Measurements from ENCODE around the gene PFKFB3. TPM values are rescaled to one million over a fixed set of nuclear protein-coding genes. Genes with fewer than 3 reads are reported as not detected.

The PFKFB3 gene
- total and polyA plus RNA-seq, 9 of the 15 experiments (the other 6 are each of a cell fraction or from before 2014, with no cell fraction given), result 0.46 to 21.6 (median 7.8) TPM

DNA sequence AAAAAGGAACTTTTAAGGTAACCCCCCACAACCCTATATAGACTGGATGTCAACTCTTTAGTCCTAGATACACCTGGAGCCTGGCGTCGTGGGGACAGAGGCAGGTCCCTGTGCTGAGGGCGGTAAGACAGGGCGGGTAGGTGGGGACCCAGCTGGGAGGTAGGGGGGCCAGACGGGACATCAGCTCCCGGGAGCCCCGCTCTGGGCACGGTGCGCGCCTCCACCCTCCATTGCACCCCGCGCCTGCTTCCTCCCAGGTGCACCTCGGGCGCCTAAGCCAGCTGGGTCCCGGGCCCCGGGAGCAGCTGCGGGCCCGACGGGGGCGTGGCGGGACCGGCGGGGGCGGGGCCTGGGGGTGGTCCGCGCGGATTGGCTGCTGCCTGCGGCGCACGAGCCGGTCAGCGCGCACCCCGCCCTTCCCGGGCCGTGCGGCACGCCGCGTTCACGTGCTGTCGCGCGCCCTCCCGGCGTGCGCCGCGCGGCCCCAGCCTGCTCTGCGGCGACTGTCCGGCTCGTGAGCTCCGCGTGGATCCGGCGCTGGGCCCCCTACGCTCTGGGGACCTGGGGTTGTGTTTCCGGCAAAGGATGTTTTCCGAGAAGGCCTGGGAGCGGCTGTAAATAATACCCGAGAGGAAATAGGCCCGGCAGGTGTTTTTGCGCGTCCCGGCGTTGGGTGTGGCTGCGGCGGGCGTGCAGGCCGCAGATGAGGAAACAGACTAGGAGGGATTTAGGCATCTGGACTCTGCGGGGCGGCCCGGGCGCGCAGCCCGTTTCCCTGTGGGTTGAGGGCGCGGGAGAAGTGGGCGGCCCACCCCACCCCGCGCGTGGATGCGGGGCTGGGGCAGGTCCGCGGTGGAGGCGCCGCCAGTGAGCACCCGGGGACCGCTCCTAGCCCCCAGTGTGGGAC, 39.1 kb upstream of the PFKFB3 start (continued):
- peak; percentile 41 to 66; a peak in 1 of 4 replicates for TF ChIP-seq SIN3A (IDR thresholded peaks at IDR 0.05; ENCODE audit: borderline replicate concordance in 2 of 2, control insufficient read depth in 1 of 2, low read depth in 2 of 2, low read length in 2 of 2)
- TF ChIP-seq KLF13 (tag; IDR thresholded peaks at IDR 0.05; ENCODE audit: borderline replicate concordance, low read depth), result 0 out of 2 replicates have a peak, but pooled peaks have one; percentile 56
- peak; percentile 90 for TF ChIP-seq GABPA (tag; conservative IDR thresholded peaks at IDR 0.05; ENCODE audit: low read depth)
- TF ChIP-seq TBP (optimal IDR thresholded peaks at IDR 0.05; ENCODE audit: low read depth, low read length), result peak; percentile 50
- TF ChIP-seq TARDBP (IDR thresholded peaks at IDR 0.05), result peak; percentile 84
- TF ChIP-seq MAFF (IDR thresholded peaks at IDR 0.05; ENCODE audit: low read length), result no peak
- no peak for TF ChIP-seq ZNF75A (CRISPR knock-in tag; IDR thresholded peaks at IDR 0.05)
- peak; percentile 9; the same call in 1 of the 2 replicates for TF ChIP-seq MYNN (IDR thresholded peaks at IDR 0.05)
- TF ChIP-seq MYNN (CRISPR knock-in tag; IDR thresholded peaks at IDR 0.05), result no peak
- TF ChIP-seq CHD4 (IDR thresholded peaks at IDR 0.05; ENCODE audit: insufficient read depth, insufficient replicate concordance, low read depth, low read length, poor library complexity, severe bottlenecking), result no peak
- TF ChIP-seq, protein P1, sequence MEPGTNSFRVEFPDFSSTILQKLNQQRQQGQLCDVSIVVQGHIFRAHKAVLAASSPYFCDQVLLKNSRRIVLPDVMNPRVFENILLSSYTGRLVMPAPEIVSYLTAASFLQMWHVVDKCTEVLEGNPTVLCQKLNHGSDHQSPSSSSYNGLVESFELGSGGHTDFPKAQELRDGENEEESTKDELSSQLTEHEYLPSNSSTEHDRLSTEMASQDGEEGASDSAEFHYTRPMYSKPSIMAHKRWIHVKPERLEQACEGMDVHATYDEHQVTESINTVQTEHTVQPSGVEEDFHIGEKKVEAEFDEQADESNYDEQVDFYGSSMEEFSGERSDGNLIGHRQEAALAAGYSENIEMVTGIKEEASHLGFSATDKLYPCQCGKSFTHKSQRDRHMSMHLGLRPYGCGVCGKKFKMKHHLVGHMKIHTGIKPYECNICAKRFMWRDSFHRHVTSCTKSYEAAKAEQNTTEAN (CRISPR knock-in tag; IDR thresholded peaks at IDR 0.05), result no peak
- TF ChIP-seq SPI1 (IDR thresholded peaks at IDR 0.05; ENCODE audit: borderline replicate concordance, low read depth, low read length), result no peak
- TF ChIP-seq KLF1 (tag; IDR thresholded peaks at IDR 0.05), result peak; percentile 89
- TF ChIP-seq, protein P2, sequence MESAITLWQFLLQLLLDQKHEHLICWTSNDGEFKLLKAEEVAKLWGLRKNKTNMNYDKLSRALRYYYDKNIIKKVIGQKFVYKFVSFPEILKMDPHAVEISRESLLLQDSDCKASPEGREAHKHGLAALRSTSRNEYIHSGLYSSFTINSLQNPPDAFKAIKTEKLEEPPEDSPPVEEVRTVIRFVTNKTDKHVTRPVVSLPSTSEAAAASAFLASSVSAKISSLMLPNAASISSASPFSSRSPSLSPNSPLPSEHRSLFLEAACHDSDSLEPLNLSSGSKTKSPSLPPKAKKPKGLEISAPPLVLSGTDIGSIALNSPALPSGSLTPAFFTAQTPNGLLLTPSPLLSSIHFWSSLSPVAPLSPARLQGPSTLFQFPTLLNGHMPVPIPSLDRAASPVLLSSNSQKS (CRISPR knock-in tag; IDR thresholded peaks at IDR 0.05), result no peak
- TF ChIP-seq TCF7L2 (IDR thresholded peaks at IDR 0.05; ENCODE audit: low read depth, low read length), result no peak
- peak in 1 of 2 experiments; percentile 32; a peak in 1 of 4 replicates for TF ChIP-seq SIX5 (IDR thresholded peaks at IDR 0.05; ENCODE audit: borderline replicate concordance in 1 of 2, insufficient read depth in 1 of 2, low read depth in 1 of 2, low read length in 2 of 2)
- no peak for TF ChIP-seq YBX1 (IDR thresholded peaks at IDR 0.05)
- TF ChIP-seq ZNF146 (CRISPR knock-in tag; IDR thresholded peaks at IDR 0.05; ENCODE audit: unreplicated experiment), result no peak
- TF ChIP-seq, protein P3, sequence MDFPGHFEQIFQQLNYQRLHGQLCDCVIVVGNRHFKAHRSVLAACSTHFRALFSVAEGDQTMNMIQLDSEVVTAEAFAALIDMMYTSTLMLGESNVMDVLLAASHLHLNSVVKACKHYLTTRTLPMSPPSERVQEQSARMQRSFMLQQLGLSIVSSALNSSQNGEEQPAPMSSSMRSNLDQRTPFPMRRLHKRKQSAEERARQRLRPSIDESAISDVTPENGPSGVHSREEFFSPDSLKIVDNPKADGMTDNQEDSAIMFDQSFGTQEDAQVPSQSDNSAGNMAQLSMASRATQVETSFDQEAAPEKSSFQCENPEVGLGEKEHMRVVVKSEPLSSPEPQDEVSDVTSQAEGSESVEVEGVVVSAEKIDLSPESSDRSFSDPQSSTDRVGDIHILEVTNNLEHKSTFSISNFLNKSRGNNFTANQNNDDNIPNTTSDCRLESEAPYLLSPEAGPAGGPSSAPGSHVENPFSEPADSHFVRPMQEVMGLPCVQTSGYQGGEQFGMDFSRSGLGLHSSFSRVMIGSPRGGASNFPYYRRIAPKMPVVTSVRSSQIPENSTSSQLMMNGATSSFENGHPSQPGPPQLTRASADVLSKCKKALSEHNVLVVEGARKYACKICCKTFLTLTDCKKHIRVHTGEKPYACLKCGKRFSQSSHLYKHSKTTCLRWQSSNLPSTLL (IDR thresholded peaks at IDR 0.05), result no peak
- no peak for TF ChIP-seq HOMEZ (CRISPR knock-in tag; IDR thresholded peaks at IDR 0.05)
- no peak for TF ChIP-seq HOXB6 (CRISPR knock-in tag; IDR thresholded peaks at IDR 0.05; ENCODE audit: borderline replicate concordance)
